GM18520 (cell line): ENCODE data around the gene GRID2IP.
"Not testable (repeated sequence)": the region's sequence is repeated elsewhere in the genome, so short reads cannot be mapped to it uniquely, and the experiment has no call there.

Experiments used
- ATAC-seq: cut with Tn5 transposase; IDR thresholded peaks from one replicate; pipeline ENCODE4 v1.9.1; 2021; ENCODE audit not compliant: unreplicated experiment

The GRID2IP gene

GRCh38 chr7:6495597-6496262 lies 55.5 kb downstream of the GRID2IP start:
- no peak for ATAC-seq

GRCh38 chr7:6494365-6494764 lies 56.9 kb downstream of the GRID2IP start:
- no peak for ATAC-seq

- ATAC-seq = no peak
These were observed 60.1 kb downstream of the GRID2IP start for GRCh38 chr7:6491194-6491593.

GRCh38 chr7:6489612-6490011 lies 61.6 kb downstream of the GRID2IP start:
- no peak for ATAC-seq

GRCh38 chr7:6487184-6487545 lies 64.1 kb downstream of the GRID2IP start:
- no peak for ATAC-seq

GRCh38 chr7:6486438-6487183 lies 64.7 kb downstream of the GRID2IP start:
- ATAC-seq = no peak

GRCh38 chr7:6482743-6483119 lies 68.5 kb downstream of the GRID2IP start:
- no peak for ATAC-seq

GRCh38 chr7:6482307-6482706 lies 69.0 kb downstream of the GRID2IP start:
- ATAC-seq = no peak

- no peak for ATAC-seq
These were observed 69.8 kb downstream of the GRID2IP start for GRCh38 chr7:6481445-6481844.

GRCh38 chr7:6480323-6480660 lies 71.0 kb downstream of the GRID2IP start:
- no peak for ATAC-seq

- ATAC-seq = no peak
These were observed 72.2 kb downstream of the GRID2IP start for GRCh38 chr7:6479067-6479466.

- no peak for ATAC-seq
These were observed 73.1 kb downstream of the GRID2IP start for GRCh38 chr7:6478186-6478585.

- no peak for ATAC-seq
These were observed 74.0 kb downstream of the GRID2IP start for GRCh38 chr7:6477318-6477660.

- ATAC-seq = no peak
These were observed 74.5 kb downstream of the GRID2IP start for GRCh38 chr7:6476596-6477317.

- ATAC-seq = no peak
These were observed 75.7 kb downstream of the GRID2IP start for GRCh38 chr7:6475433-6476186.

GRCh38 chr7:6465862-6466261 lies 85.4 kb downstream of the GRID2IP start:
- no peak for ATAC-seq

- not testable (repeated sequence) for ATAC-seq
These were observed 87.7 kb downstream of the GRID2IP start for GRCh38 chr7:6463609-6464008.

- ATAC-seq = no peak
These were observed 89.2 kb downstream of the GRID2IP start for GRCh38 chr7:6461946-6462550.

GRCh38 chr7:6460990-6461584 lies 90.2 kb downstream of the GRID2IP start:
- no peak for ATAC-seq

GRCh38 chr7:6460303-6460702 lies 91.0 kb downstream of the GRID2IP start:
- ATAC-seq = no peak

- not testable (repeated sequence) for ATAC-seq
These were observed 92.6 kb downstream of the GRID2IP start for GRCh38 chr7:6458676-6459075.
